CD4-positive, alpha-beta T cell (primary cell): Measurements from ENCODE around the gene PHYKPL. TPM values are rescaled to one million over a fixed set of nuclear protein-coding genes. Genes with fewer than 3 reads are reported as not detected.

Experiments used
- ATAC-seq: fragments of 200-7000 bp; cut with Tn5 transposase; one replicate; pipeline ENCODE4 v1.10.0; 2022; ENCODE audit warnings: mild to moderate bottlenecking; ENCODE audit not compliant: poor library complexity
- CTCF ChIA-PET: fragments of 350-600 bp; sonication (Branson Sonifier 250); formaldehyde crosslinking; loops from one replicate; lab custom pipeline; 2021; ENCODE audit warnings: antibody characterized with exemption, inconsistent platforms; lab: Charles Lee
- POLR2A ChIA-PET: fragments of 350-600 bp; sonication (Branson Sonifier 250); formaldehyde crosslinking; loops from one replicate; lab custom pipeline; 2021; ENCODE audit warnings: antibody characterized with exemption, inconsistent platforms; lab: Charles Lee
- DNase-seq, 14 experiments: peaks; one replicate each; pipeline ENCODE4 v3.0.0-alpha.2; 2013 to 2020; ENCODE audit warnings: mixed read lengths in 2 of 14
- H3K27ac ChIP-seq, 2 donors: one replicate each; pipeline versions ENCODE4 v1.5.1 to v1.7.0; 2013; ENCODE audit warnings: low read length in 2 of 2, low read depth in 1 of 2, mild to moderate bottlenecking in 1 of 2
- H3K27me3 ChIP-seq, 2 experiments: 1 replicate in 1 of 2; 2 replicates in 1 of 2; pipeline versions ENCODE4 v1.6.1 to v1.7.0; 2013; ENCODE audit warnings: low read length in 2 of 2, control low read depth in 1 of 2, mild to moderate bottlenecking in 1 of 2, moderate library complexity in 1 of 2; ENCODE audit not compliant: insufficient read depth in 2 of 2, control insufficient read depth in 1 of 2
- H3K36me3 ChIP-seq: one replicate; pipeline ENCODE4 v1.6.1; 2013; ENCODE audit warnings: low read length, control low read depth; ENCODE audit not compliant: insufficient read depth
- H3K4me1 ChIP-seq: one replicate; pipeline ENCODE4 v1.6.1; 2013; ENCODE audit warnings: low read length, control low read depth; ENCODE audit not compliant: insufficient read depth
- H3K4me3 ChIP-seq: one replicate; pipeline ENCODE4 v1.5.1; 2013; ENCODE audit warnings: mild to moderate bottlenecking, low read length, moderate library complexity
- H3K9me3 ChIP-seq, 2 experiments: 1 replicate in 1 of 2; 2 replicates in 1 of 2; pipeline versions ENCODE4 v1.6.1 to v1.7.0; 2013; ENCODE audit warnings: low read length in 2 of 2, mild to moderate bottlenecking in 2 of 2, control low read depth in 1 of 2, moderate library complexity in 1 of 2; ENCODE audit not compliant: control insufficient read depth in 1 of 2, insufficient read depth in 1 of 2
- H3K27ac Mint-ChIP-seq: one replicate; pipeline ENCODE4 v1.8.0; 2020; ENCODE audit warnings: mixed read lengths
- H3K27me3 Mint-ChIP-seq: one replicate; pipeline ENCODE4 v1.8.0; 2021; ENCODE audit warnings: mixed read lengths
- H3K36me3 Mint-ChIP-seq: one replicate; pipeline ENCODE4 v1.8.0; 2021; ENCODE audit warnings: low read depth, mixed read lengths
- H3K4me1 Mint-ChIP-seq: one replicate; pipeline ENCODE4 v1.8.0; 2021; ENCODE audit warnings: low read depth, mixed read lengths
- H3K4me3 Mint-ChIP-seq: one replicate; pipeline ENCODE4 v1.8.0; 2020; ENCODE audit warnings: mild to moderate bottlenecking, mixed read lengths
- H3K9me3 Mint-ChIP-seq: one replicate; pipeline ENCODE4 v1.8.0; 2020; ENCODE audit warnings: mixed read lengths
- intact Hi-C, 2 experiments: fragments of 100-400 bp; cut with DNase I in 1 of 2; cut with micrococcal nuclease in 1 of 2; formaldehyde crosslinking; loops; one replicate each; pipeline versions ENCODE4 v1.15.1 to v1.9.0; 2023 to 2025; cut with DNase I, micrococcal nuclease
- total RNA-seq, 174 experiments: library from RNA in 2 of 174; stranded (reverse) in 2 of 174; gene quantifications; one replicate each; pipeline ENCODE4 v1.2.3 and lab custom pipeline; 2021 to 2026
- TF ChIP-seq, protein P1 (sequence below): fragments of 200-600 bp; IDR thresholded peaks from one replicate; pipeline ENCODE4 v1.8.0; 2022; ENCODE audit warnings: antibody characterized with exemption, mild to moderate bottlenecking

PHYKPL gene
- total RNA-seq, 2 experiments from 2014 or later, result 90.9 to 92.8 TPM

DNA sequence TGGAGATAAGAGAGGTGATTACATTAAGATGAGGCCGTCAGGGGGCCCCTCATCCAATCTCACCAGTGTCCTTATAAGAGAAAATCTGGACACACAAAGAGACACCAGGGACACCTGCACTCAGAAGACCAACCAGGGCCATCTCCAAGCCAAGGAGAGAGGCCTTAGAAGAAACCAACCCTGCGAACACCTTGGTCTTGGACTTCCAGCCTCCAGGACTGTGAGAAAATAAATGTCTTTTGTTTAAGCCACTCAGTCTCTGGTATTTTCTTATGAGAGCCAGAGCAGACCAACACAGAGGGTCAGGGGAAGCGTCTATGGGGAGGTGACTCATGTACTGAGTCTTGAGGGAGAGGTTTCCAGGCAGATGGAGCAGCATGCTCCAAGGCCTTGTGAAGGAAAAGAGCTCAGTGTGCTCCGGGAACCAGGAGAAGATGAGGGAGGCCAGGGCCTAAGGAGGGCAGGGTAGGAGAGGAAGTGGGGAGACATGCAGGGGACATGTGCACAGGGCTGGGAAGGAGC, 5.4 kb downstream of the PHYKPL start:
- ATAC-seq, result no peak
- H3K9me3 ChIP-seq, result no peaks in the 10 kb centered on the region
- H3K36me3 ChIP-seq, result peaks cover 79% of the 10 kb centered on the region
- peaks cover 48% of the 10 kb centered on the region for H3K4me1 ChIP-seq
- peaks cover 77% of the 10 kb centered on the region for H3K36me3 Mint-ChIP-seq
- intact Hi-C loops, result no loop called here
- peak overlapping the region; percentile 57 for H3K27ac Mint-ChIP-seq
- peak overlapping the region; percentile 56 for H3K4me3 Mint-ChIP-seq
- CTCF ChIA-PET, result no interaction called here
- POLR2A ChIA-PET, result no interaction called here
- H3K4me1 Mint-ChIP-seq, result peaks cover 65% of the 10 kb centered on the region
- H3K9me3 Mint-ChIP-seq, result no peaks in the 10 kb centered on the region
- H3K27me3 ChIP-seq, result no peaks in the 10 kb centered on the region
- TF ChIP-seq, protein P1, sequence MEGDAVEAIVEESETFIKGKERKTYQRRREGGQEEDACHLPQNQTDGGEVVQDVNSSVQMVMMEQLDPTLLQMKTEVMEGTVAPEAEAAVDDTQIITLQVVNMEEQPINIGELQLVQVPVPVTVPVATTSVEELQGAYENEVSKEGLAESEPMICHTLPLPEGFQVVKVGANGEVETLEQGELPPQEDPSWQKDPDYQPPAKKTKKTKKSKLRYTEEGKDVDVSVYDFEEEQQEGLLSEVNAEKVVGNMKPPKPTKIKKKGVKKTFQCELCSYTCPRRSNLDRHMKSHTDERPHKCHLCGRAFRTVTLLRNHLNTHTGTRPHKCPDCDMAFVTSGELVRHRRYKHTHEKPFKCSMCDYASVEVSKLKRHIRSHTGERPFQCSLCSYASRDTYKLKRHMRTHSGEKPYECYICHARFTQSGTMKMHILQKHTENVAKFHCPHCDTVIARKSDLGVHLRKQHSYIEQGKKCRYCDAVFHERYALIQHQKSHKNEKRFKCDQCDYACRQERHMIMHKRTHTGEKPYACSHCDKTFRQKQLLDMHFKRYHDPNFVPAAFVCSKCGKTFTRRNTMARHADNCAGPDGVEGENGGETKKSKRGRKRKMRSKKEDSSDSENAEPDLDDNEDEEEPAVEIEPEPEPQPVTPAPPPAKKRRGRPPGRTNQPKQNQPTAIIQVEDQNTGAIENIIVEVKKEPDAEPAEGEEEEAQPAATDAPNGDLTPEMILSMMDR, result no peak
- no peak for DNase-seq
- no peak overlapping the region for H3K4me3 ChIP-seq
- no peak overlapping the region for H3K27ac ChIP-seq
- no peaks in the 10 kb centered on the region for H3K27me3 Mint-ChIP-seq

DNA sequence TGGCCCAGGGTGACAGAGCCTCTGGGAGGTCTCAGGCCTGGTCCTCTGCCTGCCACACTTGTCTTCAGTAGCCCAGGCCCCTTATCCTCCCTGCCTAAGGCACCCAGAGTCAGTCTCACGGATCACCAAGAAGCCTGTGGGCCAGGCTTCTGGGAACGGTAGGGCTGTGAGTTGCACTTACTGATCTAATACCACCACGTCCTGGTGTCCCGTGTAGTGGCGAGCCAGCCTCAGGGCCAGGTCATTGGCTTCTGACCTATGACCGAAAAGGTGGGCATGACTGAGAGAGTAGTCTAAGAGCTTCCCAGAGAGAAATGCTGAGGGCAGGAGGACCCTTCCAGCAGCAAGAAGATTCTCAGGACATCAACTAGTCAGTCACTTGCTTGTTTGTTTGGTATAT, 7.4 kb downstream of the PHYKPL start:
- POLR2A ChIA-PET, result interaction anchor here (1.0 kb wide), 1 partner anchor 19 kb away, joined by 3 read pairs; no protein-coding TSS in a partner anchor
- ATAC-seq, result no peak
- Mint-ChIP-seq H3K27me3 (no peaks in the 10 kb centered on the region), H3K4me3 (no peak overlapping the region), H3K36me3 (peaks cover 79% of the 10 kb centered on the region), H3K27ac (peak overlapping the region; percentile 10), H3K9me3 (no peaks in the 10 kb centered on the region), H3K4me1 (peaks cover 63% of the 10 kb centered on the region)
- DNase-seq, result no peak
- H3K36me3 ChIP-seq, result peaks cover 79% of the 10 kb centered on the region
- TF ChIP-seq, protein P1, result no peak
- no peaks in the 10 kb centered on the region for H3K9me3 ChIP-seq
- CTCF ChIA-PET, result no interaction called here
- H3K4me3 ChIP-seq, result no peak overlapping the region
- no peak overlapping the region for H3K27ac ChIP-seq
- no peaks in the 10 kb centered on the region for H3K27me3 ChIP-seq
- intact Hi-C loops, result no loop called here
- peaks cover 39% of the 10 kb centered on the region for H3K4me1 ChIP-seq

DNA sequence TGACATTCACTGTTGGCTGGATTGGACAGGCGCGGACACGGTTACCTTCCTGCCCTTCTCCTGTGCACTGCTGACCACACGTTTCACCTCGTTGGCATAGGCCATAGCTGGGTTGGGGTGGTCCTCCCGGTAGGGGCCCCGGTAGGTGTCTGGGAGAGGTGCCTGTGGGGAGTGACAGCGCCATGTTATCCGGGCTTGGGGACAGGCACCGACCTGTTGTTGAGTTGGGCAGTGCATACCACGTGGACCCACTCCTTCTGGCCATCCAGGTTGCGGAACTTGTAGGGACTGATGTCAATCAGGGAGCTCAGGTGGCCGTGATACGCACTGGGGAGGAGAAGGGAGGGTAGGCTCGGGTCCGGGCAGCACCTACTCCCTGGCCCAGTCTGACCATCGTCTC, 8.2 kb downstream of the PHYKPL start:
- DNase-seq (no peak), ATAC-seq (no peak)
- peaks cover 76% of the 10 kb centered on the region for H3K36me3 Mint-ChIP-seq
- no peak overlapping the region for H3K27ac ChIP-seq
- H3K27me3 ChIP-seq, result no peaks in the 10 kb centered on the region
- TF ChIP-seq, protein P1, result no peak
- H3K4me1 ChIP-seq, result peaks cover 31% of the 10 kb centered on the region
- POLR2A ChIA-PET, result interaction anchor here (1.0 kb wide), 1 partner anchor 18 kb away, joined by 3 read pairs; no protein-coding TSS in a partner anchor
- no peaks in the 10 kb centered on the region for H3K9me3 ChIP-seq
- no peaks in the 10 kb centered on the region for H3K9me3 Mint-ChIP-seq
- H3K27ac Mint-ChIP-seq, result peak overlapping the region; percentile 10
- intact Hi-C loops, result no loop called here
- peaks cover 56% of the 10 kb centered on the region for H3K4me1 Mint-ChIP-seq
- H3K4me3 ChIP-seq, result no peak overlapping the region
- peaks cover 75% of the 10 kb centered on the region for H3K36me3 ChIP-seq
- H3K27me3 Mint-ChIP-seq, result no peaks in the 10 kb centered on the region
- CTCF ChIA-PET, result no interaction called here
- no peak overlapping the region for H3K4me3 Mint-ChIP-seq
